ENCODE results near the gene TWIST1. TPM values are rescaled to one million over a fixed set of nuclear protein-coding genes. Genes with fewer than 3 reads are reported as not detected.

Gene TWIST1
- total RNA-seq, 1 donor from 2014 or later, result 14.7 TPM

DNA sequence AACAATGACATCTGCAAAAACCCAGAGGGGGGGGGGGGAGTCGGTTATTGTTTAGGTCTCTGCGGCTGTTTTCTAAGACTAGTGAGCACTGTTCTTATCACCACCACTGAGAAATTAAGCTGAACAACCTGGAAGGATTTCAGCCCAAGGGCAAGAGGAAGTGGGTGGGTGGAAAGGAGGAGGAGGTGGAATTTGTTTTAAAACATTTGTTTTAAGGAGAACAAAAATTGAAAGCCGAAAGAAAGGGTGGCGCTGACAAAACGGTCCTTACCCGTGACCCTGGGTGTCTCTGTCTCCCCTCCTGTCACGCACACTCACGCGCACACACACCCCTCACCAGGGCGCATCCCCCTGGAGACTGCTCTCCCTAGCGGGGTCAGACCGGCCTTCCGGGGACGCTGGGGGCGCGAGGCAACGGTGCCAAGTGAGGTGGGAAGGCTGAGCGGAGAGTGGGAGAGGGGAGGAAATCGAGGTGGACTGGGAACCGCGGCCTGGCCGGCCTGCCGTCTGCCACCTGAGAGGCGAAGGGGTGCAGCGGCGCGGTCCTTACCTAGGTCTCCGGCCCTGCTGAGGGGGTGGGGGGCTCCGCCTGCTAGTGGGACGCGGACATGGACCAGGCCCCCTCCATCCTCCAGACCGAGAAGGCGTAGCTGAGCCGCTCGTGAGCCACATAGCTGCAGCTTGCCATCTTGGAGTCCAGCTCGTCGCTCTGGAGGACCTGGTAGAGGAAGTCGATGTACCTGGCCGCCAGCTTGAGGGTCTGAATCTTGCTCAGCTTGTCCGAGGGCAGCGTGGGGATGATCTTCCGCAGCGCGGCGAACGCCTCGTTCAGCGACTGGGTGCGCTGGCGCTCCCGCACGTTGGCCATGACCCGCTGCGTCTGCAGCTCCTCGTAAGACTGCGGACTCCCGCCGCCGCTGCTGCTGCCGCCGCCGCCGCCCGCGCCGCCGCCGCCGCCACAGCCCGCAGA is 1.0 kb downstream of the TWIST1 start:
- ATAC-seq, result peak; percentile 32
- intact Hi-C loops (cut with DNase I), result no loop called here
- peak; percentile 63 for DNase-seq (ENCODE audit: low spot score)

- no peak for DNase-seq (ENCODE audit: low spot score)
- ATAC-seq, result no peak
- intact Hi-C loops (cut with DNase I), result no loop called here
Measured at GRCh38 chr7:19114551-19114855, 2.9 kb downstream of the TWIST1 start.

DNA sequence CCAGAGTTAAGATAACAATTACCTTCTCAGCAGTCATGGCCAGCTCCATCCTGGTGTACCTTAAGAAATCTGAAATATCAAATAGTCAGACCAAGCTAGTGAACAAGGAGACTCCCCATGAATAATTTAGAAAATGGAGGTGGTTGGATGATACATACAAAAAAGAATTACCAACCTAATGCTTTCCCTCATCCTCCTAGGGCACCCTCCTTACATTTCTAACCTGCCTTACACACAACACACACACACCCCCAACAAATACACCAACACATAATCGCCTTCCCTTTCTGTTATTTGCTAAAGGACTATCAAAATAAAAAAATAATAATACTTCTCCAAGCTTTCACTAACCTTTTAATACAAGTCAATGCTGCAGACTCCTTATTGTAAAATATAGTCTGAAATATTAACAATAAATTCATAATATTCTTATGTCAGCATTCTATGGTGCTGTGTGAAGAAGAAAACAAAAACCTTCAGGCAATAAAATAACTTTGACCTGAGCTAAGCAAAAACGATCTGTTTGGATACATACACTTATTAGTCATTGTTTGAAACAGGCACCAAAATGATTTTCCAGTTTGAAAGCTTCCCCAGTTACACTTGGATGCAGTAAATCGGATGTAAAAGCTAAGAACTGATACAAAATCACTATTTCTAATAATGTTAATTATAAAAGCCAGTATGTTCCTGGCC is 3.4 kb downstream of the TWIST1 start:
- intact Hi-C loops (cut with DNase I), result no loop called here

DNA sequence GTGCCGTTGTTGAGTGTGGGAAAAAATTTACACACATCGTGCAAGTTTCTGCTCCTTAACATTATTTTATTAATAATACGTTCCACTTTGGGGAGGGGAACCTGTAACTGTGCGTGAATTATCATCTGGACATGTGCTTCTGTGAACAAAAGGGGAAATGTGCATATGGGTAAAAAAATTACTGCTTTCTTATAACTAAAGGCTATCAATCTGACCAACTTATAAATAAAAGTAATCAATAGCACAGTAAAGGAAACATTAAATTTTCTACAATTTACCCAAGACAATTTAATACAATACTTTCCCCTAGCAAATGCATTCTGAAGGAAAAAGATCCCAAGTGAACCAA is 4.5 kb downstream of the TWIST1 start:
- intact Hi-C loops (cut with DNase I), result no loop called here
- no peak for ATAC-seq
- DNase-seq (ENCODE audit: low spot score), result no peak

More for the DNA sequence above, 3.4 kb downstream of the TWIST1 start:
- DNase-seq (ENCODE audit: low spot score) (no peak), ATAC-seq (no peak)

GRCh38 chr7:19112274-19113001 is 5.0 kb downstream of the TWIST1 start:
- no peak for DNase-seq (ENCODE audit: low spot score)
- no peak for ATAC-seq
- intact Hi-C loops (cut with DNase I), result no loop called here

- intact Hi-C loops (cut with DNase I), result no loop called here
- no peak for ATAC-seq
- no peak for DNase-seq (ENCODE audit: low spot score)
Measured at GRCh38 chr7:19111474-19112273, 5.8 kb downstream of the TWIST1 start.

- ATAC-seq (no peak), DNase-seq (ENCODE audit: low spot score) (no peak)
- intact Hi-C loops (cut with DNase I), result no loop called here
Measured at GRCh38 chr7:19110776-19111175, 6.7 kb downstream of the TWIST1 start.

DNA sequence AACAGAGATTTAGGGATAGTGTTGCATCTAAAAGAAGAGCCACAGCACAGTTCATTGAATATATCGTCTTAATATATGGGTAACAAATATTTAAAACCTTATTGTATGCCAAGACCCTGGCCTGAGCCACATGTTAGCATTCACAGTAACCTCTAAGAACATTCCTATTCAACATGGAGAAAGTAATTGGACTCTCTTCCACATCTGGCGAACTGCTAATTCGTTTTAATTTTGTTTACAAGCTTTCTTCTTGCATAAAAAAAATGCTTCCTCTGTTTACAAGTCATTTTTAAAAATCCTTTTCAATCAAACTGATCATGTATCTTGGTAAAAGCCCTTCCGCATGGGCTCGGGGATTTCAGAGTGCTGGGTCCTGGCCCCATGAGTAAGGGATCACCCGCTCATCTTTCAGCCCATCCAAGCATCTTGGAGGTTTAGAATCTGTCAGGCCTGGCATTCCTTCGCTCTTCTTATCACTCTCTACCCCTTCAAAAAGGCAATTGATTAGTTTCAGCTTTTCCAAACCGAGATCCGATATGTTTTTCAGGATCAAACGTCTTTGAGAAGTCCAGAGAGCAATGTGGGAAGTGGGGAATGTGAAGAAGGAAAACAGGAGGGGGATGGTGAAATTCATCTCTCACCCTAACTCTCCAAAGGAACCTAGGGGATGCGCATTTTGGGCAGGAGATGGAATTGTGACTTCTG is 7.3 kb downstream of the TWIST1 start:
- intact Hi-C loops (cut with DNase I), result no loop called here
- DNase-seq (ENCODE audit: low spot score) (no peak), ATAC-seq (no peak)

- intact Hi-C loops (cut with DNase I), result no loop called here
- no peak for ATAC-seq
- DNase-seq (ENCODE audit: low spot score), result no peak
Measured at GRCh38 chr7:19109000-19109946, 8.2 kb downstream of the TWIST1 start.

DNA sequence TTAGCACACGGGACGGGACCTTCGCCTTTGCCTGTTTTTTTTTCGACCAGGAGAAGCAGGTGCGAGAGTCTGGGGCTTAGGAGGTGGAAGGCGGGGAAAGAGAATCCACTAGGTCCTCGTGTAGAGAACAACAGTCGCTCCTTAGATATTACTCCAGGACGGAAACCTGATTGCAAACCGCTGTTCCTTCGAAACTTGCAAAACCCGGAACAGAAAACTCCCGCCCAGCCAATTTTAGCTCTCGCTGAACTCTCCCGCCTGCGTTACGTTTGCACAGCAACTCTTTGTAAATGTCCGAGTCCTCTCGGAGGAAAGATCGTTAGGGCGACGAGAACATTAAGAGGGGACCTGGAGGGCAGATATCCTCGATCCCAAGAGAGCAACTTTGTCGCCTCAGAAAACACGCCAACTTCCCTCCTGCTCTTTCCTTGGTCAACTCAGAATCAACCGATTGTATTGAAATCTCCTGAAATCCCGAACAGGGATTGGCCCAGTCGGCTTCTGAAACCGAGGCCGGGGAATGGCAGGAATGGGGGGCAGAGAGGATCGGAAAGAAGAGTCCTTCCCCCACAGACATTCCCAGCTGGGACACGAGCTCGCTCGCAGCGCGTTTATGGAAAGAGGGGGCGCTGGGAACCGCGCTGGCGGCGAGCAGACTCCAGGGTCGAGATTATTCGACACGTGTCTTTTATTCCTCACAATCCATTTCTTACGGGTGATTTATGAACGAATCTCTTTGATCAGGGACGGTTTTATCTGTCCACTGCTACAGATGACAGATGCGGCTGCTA is 9.9 kb downstream of the TWIST1 start:
- intact Hi-C loops (cut with DNase I), result no loop called here
- DNase-seq (ENCODE audit: low spot score) (peak; percentile 63), ATAC-seq (peak; percentile 79)

GRCh38 chr7:19107081-19107355 is 10.4 kb downstream of the TWIST1 start:
- DNase-seq (ENCODE audit: low spot score) (no peak), ATAC-seq (peak; percentile 57)
- intact Hi-C loops (cut with DNase I), result no loop called here

DNA sequence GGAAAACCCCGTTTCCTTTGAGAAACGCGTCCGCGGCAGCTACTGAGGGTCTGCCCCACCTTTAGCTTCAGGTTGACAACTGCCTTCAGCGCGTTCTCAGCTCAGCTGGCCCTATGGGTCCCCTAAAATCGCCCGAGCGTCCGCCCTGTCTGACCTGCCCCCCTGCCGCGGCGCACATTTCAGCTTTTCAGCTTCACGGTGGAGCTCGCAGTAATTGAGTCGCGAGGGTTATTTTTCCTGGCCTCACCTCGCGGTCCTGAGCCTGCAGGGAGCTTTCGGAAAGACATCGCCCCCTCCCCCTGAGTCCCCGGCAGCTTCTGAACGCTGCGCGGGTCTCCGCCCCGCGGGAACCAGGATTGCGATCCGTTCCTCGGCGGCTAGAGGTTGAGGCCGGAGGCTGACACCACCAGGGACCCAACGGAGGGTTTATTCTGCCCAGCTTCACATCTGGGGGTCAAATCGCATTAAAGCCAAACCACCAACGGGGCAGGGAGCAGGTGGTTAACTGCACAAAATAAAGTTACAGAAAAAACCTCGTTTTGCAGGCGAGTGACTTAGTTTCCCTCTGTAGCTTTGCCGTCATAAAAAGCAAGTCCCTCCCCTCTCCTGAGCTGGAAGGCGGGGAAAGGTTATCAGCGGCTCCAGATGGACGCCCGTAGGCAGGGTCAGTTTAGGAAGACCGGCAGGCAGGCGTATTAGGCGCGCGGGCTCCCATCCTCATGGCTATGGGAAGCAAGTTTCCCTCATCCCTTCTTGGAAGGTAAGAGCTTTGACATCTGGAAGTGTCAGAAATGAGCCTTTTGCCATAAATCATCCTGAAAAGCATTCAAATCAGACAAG is 11.0 kb downstream of the TWIST1 start:
- intact Hi-C loops (cut with DNase I), result no loop called here
- DNase-seq (ENCODE audit: low spot score) (no peak), ATAC-seq (peak; percentile 65)

DNA sequence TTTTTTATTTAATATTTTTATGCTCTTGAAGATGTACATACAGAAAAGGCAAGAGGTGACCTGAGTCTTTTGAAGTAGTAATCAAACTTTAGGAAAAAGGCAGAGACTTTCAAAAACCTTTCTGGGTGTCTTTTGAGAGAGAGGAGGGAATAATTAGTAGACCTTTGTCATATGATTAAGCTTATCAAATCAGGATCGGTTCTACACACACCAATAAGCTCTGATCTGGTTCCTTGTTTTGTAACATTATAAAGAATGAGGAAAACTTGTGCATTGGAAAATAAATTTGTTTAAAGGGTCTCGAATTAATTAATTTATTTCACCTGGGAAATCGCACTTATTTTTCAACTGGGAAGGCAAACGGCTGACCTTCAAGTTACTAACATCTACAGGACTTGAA is 11.9 kb downstream of the TWIST1 start:
- no peak for DNase-seq (ENCODE audit: low spot score)
- no peak for ATAC-seq
- intact Hi-C loops (cut with DNase I), result no loop called here

DNA sequence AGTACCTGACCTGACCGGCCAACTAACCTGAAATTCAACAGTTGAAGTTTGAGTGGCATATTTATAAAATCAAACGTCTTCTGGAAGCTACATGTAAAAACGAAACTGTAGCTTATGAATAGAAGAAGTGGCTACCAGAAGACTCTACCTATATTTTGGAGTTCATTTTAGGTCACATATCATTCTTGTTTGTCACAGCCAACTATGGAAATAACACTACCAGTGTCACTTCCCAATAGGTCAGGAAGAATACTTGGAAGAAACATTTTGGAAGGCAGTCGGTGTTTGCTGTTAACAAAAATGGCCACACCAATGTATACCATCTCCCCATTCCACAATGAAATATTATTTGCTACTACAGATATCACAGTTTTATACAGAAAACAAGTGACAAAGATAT is 12.6 kb downstream of the TWIST1 start:
- DNase-seq (ENCODE audit: low spot score) (no peak), ATAC-seq (no peak)
- intact Hi-C loops (cut with DNase I), result no loop called here

- intact Hi-C loops (cut with DNase I), result no loop called here
- DNase-seq (ENCODE audit: low spot score), result no peak
- no peak for ATAC-seq
Measured at GRCh38 chr7:19102884-19103283, 14.6 kb downstream of the TWIST1 start.

DNA sequence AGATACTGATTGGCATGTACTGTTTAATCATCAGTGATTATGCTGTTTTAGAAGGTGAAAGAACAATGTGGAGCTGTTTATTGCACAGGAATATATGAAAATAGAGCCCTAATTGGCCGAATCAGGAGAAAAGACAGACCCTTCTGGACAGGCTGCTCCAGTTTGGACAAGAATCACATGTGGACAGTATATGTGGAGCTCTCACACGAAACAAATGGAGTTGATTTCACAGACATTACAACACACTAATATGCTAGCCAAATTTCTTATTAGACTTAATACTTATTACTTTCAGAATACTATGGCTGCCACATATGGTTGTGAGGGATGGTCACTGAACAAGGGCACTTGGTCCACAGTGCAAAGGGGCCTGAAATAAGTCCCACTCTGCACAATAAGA is 15.5 kb downstream of the TWIST1 start:
- ATAC-seq (no peak), DNase-seq (ENCODE audit: low spot score) (no peak)
- intact Hi-C loops (cut with DNase I), result no loop called here
